ENCODE results near the gene MARCHF10.
A peak's percentile ranks its signal among the peaks of the same experiment; 100 is the strongest.

The MARCHF10 gene

DNA sequence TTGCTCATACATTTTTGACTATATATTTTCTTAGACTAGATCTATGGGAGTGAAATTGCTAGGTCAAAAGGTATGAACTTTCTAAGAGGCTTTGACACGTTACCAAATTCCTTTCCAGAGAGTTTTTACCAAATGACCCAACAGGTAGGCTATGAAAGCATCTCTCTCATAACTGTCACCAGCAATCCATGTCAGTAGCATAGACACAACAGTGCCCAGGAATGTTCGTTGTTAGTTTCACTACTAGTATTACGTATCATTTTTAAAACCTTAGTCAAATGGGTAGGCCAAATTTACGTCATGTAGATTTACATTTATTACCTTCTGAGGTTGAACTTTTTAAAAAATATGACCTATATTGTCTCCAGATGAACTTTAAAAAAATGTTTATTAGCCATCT lies 66.8 kb downstream of the MARCHF10 start:
- DNase-seq, result no peak
- TF ChIP-seq POLR2A (IDR thresholded peaks at IDR 0.05; ENCODE audit: low read length), result no peak
- no peak for TF ChIP-seq GATA1 (IDR thresholded peaks at IDR 0.05; ENCODE audit: low read depth, low read length)

DNA sequence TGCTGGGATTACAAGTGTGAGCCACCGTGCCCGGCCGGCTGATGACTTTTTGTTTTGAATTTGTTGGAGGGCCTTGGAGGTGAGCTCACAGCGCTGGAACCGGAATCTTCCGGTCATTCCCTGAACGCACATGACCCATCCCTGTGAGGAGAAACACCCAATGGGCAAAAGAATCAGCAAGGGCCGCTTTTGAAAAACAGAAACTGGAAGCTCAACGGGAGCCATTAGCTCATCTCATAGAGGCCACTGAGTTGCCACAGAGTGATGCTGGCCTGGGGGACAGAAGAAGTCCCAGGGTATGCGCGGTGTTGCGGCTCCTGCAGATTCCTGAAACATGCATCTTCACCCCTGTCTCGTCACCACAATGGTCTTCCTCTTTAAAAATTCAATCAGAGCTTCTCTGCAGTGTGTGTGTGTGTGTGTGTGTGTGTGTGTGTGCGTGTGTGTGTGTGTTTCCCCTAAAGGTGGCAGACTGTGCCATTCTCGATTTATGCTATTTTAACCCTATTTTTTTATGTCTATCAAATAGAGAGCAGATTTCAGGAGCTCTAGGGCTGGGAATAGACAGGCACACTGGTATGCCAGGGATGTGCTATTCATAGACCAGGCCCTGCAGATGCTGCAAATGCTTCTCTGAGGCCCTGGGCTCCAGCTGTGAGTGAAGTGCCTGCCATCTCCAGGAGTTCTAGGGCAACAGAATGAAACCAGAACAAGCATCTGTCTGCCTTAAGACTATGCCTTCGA lies 68.3 kb downstream of the MARCHF10 start:
- DNase-seq, result no peak

DNA sequence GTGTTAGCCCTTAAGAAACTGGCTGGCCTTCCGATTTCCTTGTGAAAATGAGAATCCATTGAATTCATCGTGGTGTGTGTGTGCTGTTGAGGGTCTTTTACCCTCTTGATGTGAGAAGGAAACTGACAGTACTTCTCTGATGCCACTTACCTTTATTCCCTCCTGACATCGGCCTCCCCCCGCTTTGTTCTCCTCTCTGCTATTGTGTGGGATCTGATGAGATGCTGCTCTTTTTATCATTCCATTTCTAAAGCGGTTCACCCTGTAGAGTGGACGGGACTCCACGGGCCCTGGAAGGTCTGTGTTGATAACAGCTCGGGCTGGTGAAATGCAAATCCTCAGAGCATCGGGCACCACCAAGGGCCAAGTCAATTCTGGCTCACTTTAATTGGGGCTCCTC lies 69.8 kb downstream of the MARCHF10 start:
- DNase-seq, result no peak
- TF ChIP-seq POLR2A (IDR thresholded peaks at IDR 0.05; ENCODE audit: low read length) (no peak), GATA1 (IDR thresholded peaks at IDR 0.05; ENCODE audit: low read depth, low read length) (no peak)

More for the DNA sequence above, 68.3 kb downstream of the MARCHF10 start:
- no peak for TF ChIP-seq GATA1 (IDR thresholded peaks at IDR 0.05; ENCODE audit: low read depth, low read length)
- no peak for TF ChIP-seq POLR2A (IDR thresholded peaks at IDR 0.05; ENCODE audit: low read length)

DNA sequence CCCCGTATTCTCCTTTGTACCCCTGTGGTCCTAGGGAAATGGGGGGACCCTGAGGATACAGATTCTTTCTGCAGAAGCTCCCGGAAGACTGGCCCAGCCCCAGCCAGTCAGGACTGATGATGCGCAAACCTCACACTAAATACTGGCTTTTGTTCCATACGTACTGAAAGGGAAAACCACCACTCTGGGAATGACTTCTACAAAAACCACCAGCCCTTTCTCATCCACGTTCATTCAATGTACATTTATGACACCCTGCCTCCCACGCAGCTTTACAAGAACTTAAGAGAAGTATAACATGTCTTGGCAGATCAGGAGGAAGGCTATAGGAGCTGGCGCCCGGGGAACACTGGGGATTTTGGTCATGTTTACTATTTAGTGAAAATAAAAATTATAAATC lies 70.6 kb downstream of the MARCHF10 start:
- DNase-seq, result no peak
- TF ChIP-seq POLR2A (IDR thresholded peaks at IDR 0.05; ENCODE audit: low read length) (no peak), GATA1 (IDR thresholded peaks at IDR 0.05; ENCODE audit: low read depth, low read length) (no peak)

DNA sequence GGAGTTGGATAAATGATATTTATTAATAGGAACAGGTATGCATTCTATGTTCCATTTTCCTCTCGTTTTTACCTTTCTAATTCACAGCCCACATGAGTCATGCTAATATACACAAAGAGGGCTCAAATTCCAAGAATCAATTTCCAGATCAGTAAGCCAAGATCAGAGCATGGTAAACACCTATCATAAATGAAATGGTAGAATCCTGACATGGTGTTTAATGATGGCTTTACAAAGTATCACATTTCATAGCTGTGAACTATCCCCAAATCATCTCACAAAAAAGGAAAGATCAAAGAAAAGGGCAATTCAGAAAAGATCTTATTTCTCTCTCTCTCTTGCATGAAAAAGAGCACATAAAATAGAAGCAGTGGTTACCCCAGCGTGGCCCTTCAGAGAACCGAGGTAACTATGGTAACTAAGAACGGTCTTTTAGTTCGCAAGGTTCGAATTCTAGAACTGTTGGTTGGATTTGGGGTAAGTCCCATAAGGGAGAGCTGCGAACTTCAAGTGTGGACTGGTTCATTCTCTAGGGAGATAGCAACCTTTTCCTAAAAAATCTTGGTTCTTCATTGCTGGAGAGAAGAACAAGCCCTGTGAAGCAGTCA lies 73.0 kb downstream of the MARCHF10 start:
- TF ChIP-seq POLR2A (IDR thresholded peaks at IDR 0.05; ENCODE audit: low read length) (no peak), GATA1 (IDR thresholded peaks at IDR 0.05; ENCODE audit: low read depth, low read length) (no peak)
- no peak for DNase-seq

DNA sequence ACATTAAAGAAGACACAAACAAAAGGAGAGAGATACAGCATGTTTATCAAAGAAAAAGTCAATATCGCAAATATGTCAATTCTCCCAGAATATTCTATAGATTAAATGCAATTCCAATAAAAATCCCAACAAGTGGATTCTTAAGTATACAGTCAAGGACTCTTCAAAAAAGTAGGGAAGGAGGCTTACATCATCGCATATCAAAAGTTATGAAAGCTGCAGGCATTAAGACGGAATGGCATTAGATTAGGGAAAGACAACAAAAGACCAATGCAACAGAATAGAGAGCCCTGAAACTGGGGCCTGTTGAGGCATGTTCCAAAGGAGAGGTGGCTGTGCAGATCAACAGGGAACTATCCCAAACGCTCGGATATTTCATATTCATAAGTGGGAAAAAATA lies 76.0 kb downstream of the MARCHF10 start:
- no peak for DNase-seq
- TF ChIP-seq GATA1 (IDR thresholded peaks at IDR 0.05; ENCODE audit: low read depth, low read length) (no peak), POLR2A (IDR thresholded peaks at IDR 0.05; ENCODE audit: low read length) (no peak)

DNA sequence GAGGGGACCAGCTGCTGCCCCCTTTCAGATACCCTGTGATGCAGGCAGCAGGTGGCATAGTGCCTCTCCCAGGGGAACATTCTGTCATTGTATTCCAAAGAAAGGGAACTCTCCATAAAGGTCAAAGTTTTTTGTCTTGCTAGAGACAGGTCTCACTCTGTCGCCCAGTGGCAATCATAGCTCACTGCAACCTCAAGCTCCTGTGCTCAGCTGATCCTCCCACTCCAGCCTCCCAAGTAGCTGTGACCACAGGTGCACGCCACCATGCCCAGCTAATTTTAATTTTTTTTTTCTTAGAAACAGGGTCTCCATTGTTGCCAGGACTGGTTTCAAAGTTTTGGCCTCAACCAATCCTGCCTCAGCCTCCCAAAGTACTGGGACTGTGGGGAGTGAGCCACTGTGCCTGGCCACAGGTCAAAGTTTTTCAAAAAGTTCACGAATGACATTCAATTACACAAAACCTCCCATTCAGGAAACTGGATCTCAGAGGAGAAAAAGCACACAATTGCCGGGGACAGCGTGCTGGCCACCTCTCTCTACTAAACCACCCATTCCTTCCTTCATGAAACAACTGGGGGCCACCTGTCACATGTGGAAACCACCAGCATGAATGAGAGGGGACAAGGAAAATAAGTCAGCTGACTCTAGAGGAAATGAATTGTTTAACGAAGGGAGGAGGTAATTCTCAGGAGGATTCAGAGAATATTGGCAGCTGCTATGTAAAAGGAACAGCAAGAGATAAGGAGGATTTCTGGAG lies 80.0 kb downstream of the MARCHF10 start:
- TF ChIP-seq POLR2A (IDR thresholded peaks at IDR 0.05; ENCODE audit: low read length) (no peak), GATA1 (IDR thresholded peaks at IDR 0.05; ENCODE audit: low read depth, low read length) (no peak)
- DNase-seq, result no peak

DNA sequence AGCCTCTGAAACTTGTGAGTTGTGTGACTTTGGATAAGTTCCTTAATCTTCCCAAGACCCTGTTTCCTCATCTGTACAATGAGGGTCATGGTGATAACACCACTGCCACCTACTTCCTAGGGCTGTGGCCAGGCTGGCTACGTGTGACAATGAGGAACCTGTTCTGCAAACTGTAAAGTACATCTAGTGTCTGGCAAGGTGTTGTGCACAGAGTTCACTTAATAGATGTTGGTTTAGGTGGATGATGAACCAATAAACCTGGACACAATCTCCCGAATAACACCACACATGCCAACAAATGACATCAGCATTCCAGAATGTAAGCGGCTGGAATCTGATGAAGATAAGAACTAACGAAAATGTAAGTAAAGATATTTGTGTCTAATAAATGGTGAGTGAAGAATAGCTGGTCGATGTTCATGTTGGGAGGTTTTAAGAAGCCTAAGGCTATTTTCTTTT lies 82.3 kb downstream of the MARCHF10 start:
- no peak for DNase-seq
- TF ChIP-seq GATA1 (IDR thresholded peaks at IDR 0.05; ENCODE audit: low read depth, low read length), result no peak
- TF ChIP-seq POLR2A (IDR thresholded peaks at IDR 0.05; ENCODE audit: low read length), result no peak

DNA sequence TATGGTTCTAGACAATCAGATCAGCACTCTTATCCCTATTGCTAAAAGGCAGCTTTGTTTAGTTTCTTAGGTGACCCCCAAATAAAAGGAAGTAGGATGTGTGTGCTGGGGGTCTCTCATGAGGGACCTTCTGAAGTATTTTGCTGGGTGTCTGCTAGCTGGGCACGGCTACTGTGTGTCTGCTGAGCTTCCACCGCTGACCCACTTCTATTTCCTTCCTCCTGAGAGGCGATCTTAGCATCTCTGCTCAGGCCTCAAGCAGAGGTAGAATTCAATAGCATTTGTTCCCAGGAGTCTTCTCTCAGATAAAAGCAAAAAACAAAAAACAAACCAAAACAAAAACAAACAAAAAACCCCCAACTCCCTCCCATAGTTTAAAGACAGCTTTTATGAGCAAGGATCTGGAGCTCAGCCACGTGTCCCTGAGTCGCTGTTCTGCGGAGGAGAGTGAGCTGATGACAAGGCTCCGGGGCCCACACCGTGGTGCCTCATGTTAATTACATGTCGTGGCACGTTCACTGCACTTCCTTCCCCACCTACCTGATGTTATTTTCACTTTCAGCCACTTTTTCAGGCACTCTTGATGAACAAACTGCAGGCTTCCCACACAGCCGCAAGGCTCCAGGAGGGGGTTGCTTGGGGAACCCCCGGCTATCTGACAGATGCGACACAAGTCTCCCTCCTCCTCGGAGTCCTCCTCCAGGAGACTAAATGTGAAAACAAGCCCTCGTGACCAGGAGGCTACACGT lies 83.5 kb downstream of the MARCHF10 start:
- DNase-seq, result no peak
- TF ChIP-seq GATA1 (IDR thresholded peaks at IDR 0.05; ENCODE audit: low read depth, low read length), result no peak
- no peak for TF ChIP-seq POLR2A (IDR thresholded peaks at IDR 0.05; ENCODE audit: low read length)

DNA sequence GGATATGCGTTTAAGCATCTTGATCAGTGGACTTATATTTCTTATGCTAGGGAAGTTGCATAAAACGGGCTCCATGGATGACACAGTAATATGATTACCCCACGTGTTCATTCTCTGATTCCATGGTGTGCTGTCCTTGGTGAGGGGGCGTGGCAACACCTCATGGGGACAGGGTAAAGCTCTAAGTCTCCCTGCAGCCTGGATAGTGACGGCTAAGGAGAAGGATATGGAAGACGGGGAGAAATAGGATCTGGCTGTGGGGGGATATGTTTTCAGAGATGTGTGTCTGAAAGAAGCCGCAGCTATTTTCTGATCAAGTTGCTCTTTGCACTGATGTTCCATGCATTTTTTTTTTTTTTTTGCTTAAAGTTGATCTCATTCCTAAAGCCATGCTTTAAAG lies 84.3 kb downstream of the MARCHF10 start:
- TF ChIP-seq GATA1 (IDR thresholded peaks at IDR 0.05; ENCODE audit: low read depth, low read length) (no peak), POLR2A (IDR thresholded peaks at IDR 0.05; ENCODE audit: low read length) (no peak)
- no peak for DNase-seq

DNA sequence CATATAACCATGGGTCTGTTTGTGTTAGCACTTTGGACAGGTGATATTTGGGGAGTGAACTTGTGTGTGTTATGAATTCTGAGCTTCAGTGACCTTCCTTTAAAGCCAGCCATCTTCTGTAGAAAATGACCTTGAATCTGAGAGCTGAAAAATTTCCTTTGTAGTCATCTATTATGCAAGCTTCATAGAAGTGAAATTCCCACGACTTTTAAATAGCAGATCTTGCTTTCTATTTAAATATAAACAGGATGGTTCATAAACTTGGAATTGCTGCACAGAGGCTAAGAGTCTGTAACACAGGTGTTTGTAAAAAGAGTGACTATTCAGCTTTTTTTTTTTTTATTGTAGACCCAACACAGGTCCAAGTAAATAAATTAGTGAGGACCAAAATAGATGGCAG lies 85.5 kb downstream of the MARCHF10 start:
- TF ChIP-seq POLR2A (IDR thresholded peaks at IDR 0.05; ENCODE audit: low read length) (no peak), GATA1 (IDR thresholded peaks at IDR 0.05; ENCODE audit: low read depth, low read length) (no peak)
- DNase-seq, result no peak

DNA sequence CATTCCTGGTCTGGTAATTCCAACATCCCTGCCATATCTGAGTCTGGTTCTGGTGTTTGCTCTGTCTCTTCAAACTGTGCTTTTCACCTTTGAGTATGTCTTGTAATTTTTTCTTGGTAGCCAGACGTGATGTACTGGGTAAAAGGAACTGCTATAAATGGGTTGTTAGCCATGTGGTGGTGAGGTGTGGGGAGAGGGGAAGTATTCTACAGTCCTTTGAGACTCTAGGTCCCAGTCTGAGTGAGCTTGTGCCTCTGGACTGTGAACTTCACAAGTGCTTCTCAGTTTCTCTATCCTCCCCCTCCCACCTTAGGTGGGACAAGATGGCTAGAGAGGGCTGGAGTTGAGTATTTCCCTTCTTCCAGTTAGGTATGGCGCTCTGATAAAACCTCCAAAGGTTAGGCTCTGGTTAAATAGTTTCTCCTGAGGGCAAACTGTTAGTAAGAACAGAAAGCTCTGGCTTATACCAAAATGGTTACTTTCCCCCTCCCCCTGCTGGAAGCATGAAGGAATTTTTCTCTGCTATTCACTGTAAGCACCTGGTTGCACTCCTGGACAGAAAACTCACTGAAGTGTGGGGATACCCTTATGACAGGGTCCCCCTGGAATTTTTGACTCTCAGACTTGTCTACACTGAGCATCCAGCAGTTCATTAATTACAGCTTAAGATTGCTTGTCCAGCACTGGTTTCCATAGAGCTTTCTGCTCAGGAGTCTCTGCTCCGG lies 87.8 kb downstream of the MARCHF10 start:
- DNase-seq, result peak; percentile 31 to 49
- TF ChIP-seq GATA1 (IDR thresholded peaks at IDR 0.05; ENCODE audit: low read depth, low read length) (no peak), POLR2A (IDR thresholded peaks at IDR 0.05; ENCODE audit: low read length) (no peak)

DNA sequence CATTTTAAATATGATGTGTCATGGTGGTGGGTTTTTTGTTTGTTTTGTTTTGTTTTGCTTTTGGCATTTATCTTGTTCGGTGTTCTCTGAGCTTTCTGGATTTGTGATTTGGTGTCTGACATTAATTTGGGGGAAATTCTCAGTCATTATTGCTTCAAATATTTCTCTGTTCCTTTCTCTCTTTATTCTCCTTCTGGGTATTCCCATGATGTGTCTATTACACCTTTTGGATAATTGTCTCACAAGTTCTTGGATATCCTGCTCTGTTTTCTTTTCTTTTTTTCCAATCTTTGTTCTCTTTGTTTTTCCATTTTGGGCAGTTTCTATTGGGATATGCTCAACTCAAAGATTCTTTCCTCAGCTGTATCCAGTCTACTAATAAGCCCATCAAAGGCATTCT lies 88.5 kb downstream of the MARCHF10 start:
- TF ChIP-seq POLR2A (IDR thresholded peaks at IDR 0.05; ENCODE audit: low read length) (no peak), GATA1 (IDR thresholded peaks at IDR 0.05; ENCODE audit: low read depth, low read length) (no peak)
- DNase-seq, result no peak
